Neural cell (in vitro differentiated cells): ENCODE results near the gene BRIP1. TPM values are rescaled to one million over a fixed set of nuclear protein-coding genes. Genes with fewer than 3 reads are reported as not detected.

Experiments
- H2AFZ ChIP-seq: fragments of 200-600, 300-800 bp; sonication (generic), shearing (Covaris generic); 2 replicates; pipeline ENCODE4 v1.6.0; 2014; ENCODE audit warnings: low read depth, mild to moderate bottlenecking, antibody characterized with exemption, low read length, moderate library complexity
- H3F3A ChIP-seq: fragments of 200-600 bp; shearing (Covaris generic); 2 replicates; pipeline ENCODE4 v1.6.1; 2016; ENCODE audit warnings: mild to moderate bottlenecking, moderate library complexity, mixed read lengths, antibody characterized with exemption, low read length; ENCODE audit not compliant: insufficient read depth, poor library complexity, severe bottlenecking
- H3K27ac ChIP-seq: fragments of 200-600, 300-800 bp; sonication (generic), shearing (Covaris generic); 2 replicates; pipeline ENCODE4 v1.5.1; 2014; ENCODE audit warnings: mild to moderate bottlenecking, low read length, moderate library complexity
- H3K27me3 ChIP-seq: fragments of 300-800, 200-600 bp; sonication (generic), shearing (Covaris generic); 2 replicates; pipeline ENCODE4 v1.6.0; 2014; ENCODE audit warnings: mild to moderate bottlenecking, low read depth, low read length, moderate library complexity; ENCODE audit not compliant: insufficient read depth
- H3K36me3 ChIP-seq: fragments of 300-800, 200-600 bp; sonication (generic), shearing (Covaris generic); 2 replicates; pipeline ENCODE4 v1.5.1; 2014; ENCODE audit warnings: mild to moderate bottlenecking, antibody characterized with exemption, low read length, moderate library complexity; ENCODE audit not compliant: insufficient read depth
- H3K4me2 ChIP-seq: fragments of 300-800, 200-600 bp; sonication (generic), shearing (Covaris generic); 2 replicates; pipeline ENCODE4 v1.6.0; 2014; ENCODE audit warnings: mild to moderate bottlenecking, low read length
- H3K4me3 ChIP-seq: fragments of 300-800, 200-600 bp; sonication (generic), shearing (Covaris generic); 2 replicates; pipeline ENCODE4 v1.5.1; 2014; ENCODE audit warnings: mild to moderate bottlenecking, low read length, moderate library complexity
- H3K79me2 ChIP-seq: fragments of 200-600 bp; shearing (Covaris generic); replicated peaks from 2 replicates; pipeline ENCODE4 v1.6.0; 2014; ENCODE audit warnings: mild to moderate bottlenecking, low read length, moderate library complexity; ENCODE audit not compliant: insufficient read depth
- H3K9ac ChIP-seq: fragments of 300-800, 200-600 bp; sonication (generic), shearing (Covaris generic); 2 replicates; pipeline ENCODE4 v1.6.1; 2016; ENCODE audit warnings: mild to moderate bottlenecking, low read length, mixed read lengths
- H3K9me2 ChIP-seq: fragments of 200-600 bp; shearing (Covaris generic); 2 replicates; pipeline ENCODE4 v1.6.1; 2016; ENCODE audit warnings: mild to moderate bottlenecking, low read length, mixed read lengths; ENCODE audit not compliant: insufficient read depth
- H3K9me3 ChIP-seq: fragments of 200-600, 300-800 bp; sonication (generic), shearing (Covaris generic); 2 replicates; pipeline ENCODE4 v1.6.1; 2016; ENCODE audit warnings: mild to moderate bottlenecking, mixed run types, low read length, moderate library complexity, mixed read lengths
- H4K20me1 ChIP-seq: fragments of 200-600 bp; shearing (Covaris generic); 2 replicates; pipeline ENCODE4 v1.6.1; 2016; ENCODE audit warnings: mild to moderate bottlenecking, mixed run types; ENCODE audit not compliant: insufficient read depth
- EP300 ChIP-seq: fragments of 450-650 bp; conservative IDR thresholded peaks from 2 replicates; pipeline ENCODE4 v1.6.1; 2014; ENCODE audit warnings: antibody characterized with exemption, mild to moderate bottlenecking, moderate library complexity; ENCODE audit not compliant: poor library complexity, severe bottlenecking
- EZH2 ChIP-seq: fragments of 200-600, 300-800 bp; shearing (Covaris generic), sonication (generic); IDR thresholded peaks from 2 replicates; pipeline ENCODE4 v1.6.1; 2014; ENCODE audit warnings: antibody characterized with exemption, low read length, borderline replicate concordance, mild to moderate bottlenecking; ENCODE audit not compliant: insufficient read depth, poor library complexity, severe bottlenecking
- MXI1 ChIP-seq: fragments of 450-650 bp; conservative IDR thresholded peaks from 2 replicates; pipeline ENCODE4 v1.6.1; 2014; ENCODE audit warnings: antibody characterized with exemption, mild to moderate bottlenecking; ENCODE audit not compliant: poor library complexity, severe bottlenecking
- POLR2AphosphoS5 ChIP-seq: IDR thresholded peaks from 2 replicates; pipeline ENCODE4 v1.6.1; 2012
- RAD21 ChIP-seq: fragments of 450-650 bp; conservative IDR thresholded peaks from 2 replicates; pipeline ENCODE4 v1.6.1; 2014; ENCODE audit warnings: antibody characterized with exemption, mild to moderate bottlenecking, moderate library complexity
- SMC3 ChIP-seq: fragments of 450-650 bp; conservative IDR thresholded peaks from 2 replicates; pipeline ENCODE4 v1.6.1; 2014; ENCODE audit warnings: antibody characterized with exemption, mild to moderate bottlenecking, moderate library complexity; ENCODE audit not compliant: poor library complexity
- TAF1 ChIP-seq: IDR thresholded peaks from 2 replicates; pipeline ENCODE4 v1.6.1; 2012; ENCODE audit warnings: low read depth
- polyA plus RNA-seq: library from polyadenylated mRNA; depleted of rRNA; stranded (reverse); fragments of >200 nt; gene quantifications from 2 replicates; pipeline ENCODE4 v1.2.3, GENCODE V29; 2014
- TF ChIP-seq, protein P1 (sequence below): fragments of 450-650 bp; IDR thresholded peaks from 2 replicates; pipeline ENCODE4 v1.5.1; 2014; ENCODE audit warnings: antibody characterized with exemption, mild to moderate bottlenecking, moderate library complexity; ENCODE audit not compliant: poor library complexity, severe bottlenecking
- TF ChIP-seq, protein P2 (sequence below): IDR thresholded peaks from 2 replicates; pipeline ENCODE4 v1.6.1; 2012; ENCODE audit warnings: borderline replicate concordance

The BRIP1 gene
- polyA plus RNA-seq, 1 donor from 2014 or later: 0.47 TPM

DNA sequence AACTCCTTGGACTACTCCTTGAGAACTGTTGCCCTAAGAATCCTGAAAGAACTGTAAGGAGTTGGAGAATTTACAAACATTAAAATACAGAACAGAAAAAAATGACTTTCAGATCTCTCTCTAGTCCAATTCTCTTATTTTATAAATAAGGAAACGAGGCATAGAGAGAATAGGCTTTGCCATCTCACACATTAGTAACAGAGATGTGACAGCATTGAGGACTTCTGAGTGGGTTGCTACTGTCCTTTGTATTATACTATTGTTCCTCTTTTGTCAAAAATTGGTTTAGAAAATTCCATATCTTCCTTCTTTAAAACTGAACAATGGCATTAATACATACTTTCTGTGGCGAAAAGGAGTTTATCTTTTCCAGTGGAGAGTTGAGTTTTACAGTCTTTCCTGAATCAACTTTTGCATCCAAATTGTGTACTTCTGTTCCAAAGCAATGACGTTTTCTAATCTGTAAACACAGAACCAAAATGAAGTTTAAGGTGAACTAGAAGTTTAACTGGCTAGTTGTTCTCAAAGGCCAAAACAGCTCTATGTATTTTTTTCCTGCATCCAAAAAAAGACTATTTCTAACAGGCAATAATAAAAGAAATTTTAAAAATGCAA is 16.5 kb downstream of the BRIP1 start:
- no peaks in the 10 kb centered on the region for H3K9me2 ChIP-seq
- no peaks in the 10 kb centered on the region for H4K20me1 ChIP-seq
- TF ChIP-seq SMC3: no peak
- TF ChIP-seq, protein P1, sequence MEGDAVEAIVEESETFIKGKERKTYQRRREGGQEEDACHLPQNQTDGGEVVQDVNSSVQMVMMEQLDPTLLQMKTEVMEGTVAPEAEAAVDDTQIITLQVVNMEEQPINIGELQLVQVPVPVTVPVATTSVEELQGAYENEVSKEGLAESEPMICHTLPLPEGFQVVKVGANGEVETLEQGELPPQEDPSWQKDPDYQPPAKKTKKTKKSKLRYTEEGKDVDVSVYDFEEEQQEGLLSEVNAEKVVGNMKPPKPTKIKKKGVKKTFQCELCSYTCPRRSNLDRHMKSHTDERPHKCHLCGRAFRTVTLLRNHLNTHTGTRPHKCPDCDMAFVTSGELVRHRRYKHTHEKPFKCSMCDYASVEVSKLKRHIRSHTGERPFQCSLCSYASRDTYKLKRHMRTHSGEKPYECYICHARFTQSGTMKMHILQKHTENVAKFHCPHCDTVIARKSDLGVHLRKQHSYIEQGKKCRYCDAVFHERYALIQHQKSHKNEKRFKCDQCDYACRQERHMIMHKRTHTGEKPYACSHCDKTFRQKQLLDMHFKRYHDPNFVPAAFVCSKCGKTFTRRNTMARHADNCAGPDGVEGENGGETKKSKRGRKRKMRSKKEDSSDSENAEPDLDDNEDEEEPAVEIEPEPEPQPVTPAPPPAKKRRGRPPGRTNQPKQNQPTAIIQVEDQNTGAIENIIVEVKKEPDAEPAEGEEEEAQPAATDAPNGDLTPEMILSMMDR: no peak
- no peak for TF ChIP-seq POLR2AphosphoS5
- TF ChIP-seq EP300: no peak
- no peak for TF ChIP-seq RAD21
- no peak for TF ChIP-seq MXI1
- no peak for TF ChIP-seq EZH2
- TF ChIP-seq, protein P2, sequence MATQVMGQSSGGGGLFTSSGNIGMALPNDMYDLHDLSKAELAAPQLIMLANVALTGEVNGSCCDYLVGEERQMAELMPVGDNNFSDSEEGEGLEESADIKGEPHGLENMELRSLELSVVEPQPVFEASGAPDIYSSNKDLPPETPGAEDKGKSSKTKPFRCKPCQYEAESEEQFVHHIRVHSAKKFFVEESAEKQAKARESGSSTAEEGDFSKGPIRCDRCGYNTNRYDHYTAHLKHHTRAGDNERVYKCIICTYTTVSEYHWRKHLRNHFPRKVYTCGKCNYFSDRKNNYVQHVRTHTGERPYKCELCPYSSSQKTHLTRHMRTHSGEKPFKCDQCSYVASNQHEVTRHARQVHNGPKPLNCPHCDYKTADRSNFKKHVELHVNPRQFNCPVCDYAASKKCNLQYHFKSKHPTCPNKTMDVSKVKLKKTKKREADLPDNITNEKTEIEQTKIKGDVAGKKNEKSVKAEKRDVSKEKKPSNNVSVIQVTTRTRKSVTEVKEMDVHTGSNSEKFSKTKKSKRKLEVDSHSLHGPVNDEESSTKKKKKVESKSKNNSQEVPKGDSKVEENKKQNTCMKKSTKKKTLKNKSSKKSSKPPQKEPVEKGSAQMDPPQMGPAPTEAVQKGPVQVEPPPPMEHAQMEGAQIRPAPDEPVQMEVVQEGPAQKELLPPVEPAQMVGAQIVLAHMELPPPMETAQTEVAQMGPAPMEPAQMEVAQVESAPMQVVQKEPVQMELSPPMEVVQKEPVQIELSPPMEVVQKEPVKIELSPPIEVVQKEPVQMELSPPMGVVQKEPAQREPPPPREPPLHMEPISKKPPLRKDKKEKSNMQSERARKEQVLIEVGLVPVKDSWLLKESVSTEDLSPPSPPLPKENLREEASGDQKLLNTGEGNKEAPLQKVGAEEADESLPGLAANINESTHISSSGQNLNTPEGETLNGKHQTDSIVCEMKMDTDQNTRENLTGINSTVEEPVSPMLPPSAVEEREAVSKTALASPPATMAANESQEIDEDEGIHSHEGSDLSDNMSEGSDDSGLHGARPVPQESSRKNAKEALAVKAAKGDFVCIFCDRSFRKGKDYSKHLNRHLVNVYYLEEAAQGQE: no peak
- no peak overlapping the region for H3K4me2 ChIP-seq
- H3K9me3 ChIP-seq: no peaks in the 10 kb centered on the region
- H2AFZ ChIP-seq: no peak overlapping the region
- no peaks in the 10 kb centered on the region for H3K36me3 ChIP-seq
- H3K27me3 ChIP-seq: no peaks in the 10 kb centered on the region
- no peaks in the 10 kb centered on the region for H3F3A ChIP-seq
- no peak overlapping the region for H3K27ac ChIP-seq
- H3K9ac ChIP-seq: no peak overlapping the region
- H3K79me2 ChIP-seq: no peaks in the 10 kb centered on the region
- no peak overlapping the region for H3K4me3 ChIP-seq

DNA sequence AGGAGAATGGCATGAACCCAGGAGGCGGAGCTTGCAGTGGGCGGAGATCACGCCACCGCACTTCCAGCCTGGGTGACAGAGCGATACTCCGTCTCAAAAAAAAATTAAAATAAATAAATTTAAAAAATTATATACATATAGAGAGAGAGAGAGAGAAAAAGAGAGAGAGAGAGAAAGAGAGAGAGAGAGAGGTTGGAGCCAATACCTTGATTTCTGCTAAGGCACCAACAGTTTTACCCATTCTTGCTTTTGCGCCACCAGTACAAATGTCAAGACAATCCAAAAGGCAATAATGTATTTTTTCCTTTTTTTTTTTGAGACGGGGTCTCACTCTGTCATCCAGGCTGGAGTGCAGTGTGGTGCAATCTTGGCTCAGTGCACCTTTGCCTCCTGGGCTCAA is 17.2 kb downstream of the BRIP1 start:
- no peaks in the 10 kb centered on the region for H3K36me3 ChIP-seq
- no peaks in the 10 kb centered on the region for H3K27me3 ChIP-seq
- H3K9me2 ChIP-seq: no peaks in the 10 kb centered on the region

More for the DNA sequence above, 17.2 kb downstream of the BRIP1 start:
- H3K9ac ChIP-seq: no peak overlapping the region
- H3K4me2 ChIP-seq: no peak overlapping the region
- H2AFZ ChIP-seq: no peak overlapping the region
- no peaks in the 10 kb centered on the region for H3K9me3 ChIP-seq
- H3F3A ChIP-seq: no peaks in the 10 kb centered on the region
- H3K4me3 ChIP-seq: no peak overlapping the region
- H3K27ac ChIP-seq: no peak overlapping the region
- H3K79me2 ChIP-seq: no peaks in the 10 kb centered on the region
- TF ChIP-seq, protein P1: no peak
- TF ChIP-seq POLR2AphosphoS5 (no peak), SMC3 (no peak), RAD21 (no peak), TAF1 (no peak), MXI1 (no peak), EZH2 (no peak), EP300 (no peak)
- TF ChIP-seq, protein P2: no peak
- H4K20me1 ChIP-seq: no peaks in the 10 kb centered on the region
